Hematopoietic multipotent progenitor cell treated with erythropoietin and hydrocortisone succinate and interleukin-3 and kit ligand, for 6 days (in vitro differentiated cells): ENCODE measurements around the gene INVS.
"Not testable (repeated sequence)": the region's sequence is repeated elsewhere in the genome, so short reads cannot be mapped to it uniquely, and the experiment has no call there.

Experiments
- DNase-seq: peaks from one replicate; pipeline ENCODE4 v3.0.0-alpha.2; 2015

Gene INVS

DNA sequence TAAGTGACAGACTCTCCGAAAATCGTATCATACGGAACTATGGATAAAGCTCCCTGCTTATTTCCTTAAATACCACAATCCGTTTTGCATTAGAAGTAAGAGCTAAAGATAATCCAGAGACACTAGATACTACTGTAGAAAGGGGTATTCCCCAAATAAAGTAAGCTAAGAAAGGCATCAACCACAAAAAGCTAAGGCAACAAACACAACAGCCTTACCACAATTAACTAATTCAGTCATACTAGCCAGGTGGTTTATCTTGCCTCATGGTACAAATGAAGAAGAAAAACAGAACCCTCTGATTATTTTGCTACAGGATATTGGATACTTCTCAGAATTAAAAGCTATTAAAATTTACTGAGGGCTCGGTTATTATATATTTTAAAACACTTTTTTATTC, 14.3 kb upstream of the INVS start:
- DNase-seq: peak; percentile 64

DNA sequence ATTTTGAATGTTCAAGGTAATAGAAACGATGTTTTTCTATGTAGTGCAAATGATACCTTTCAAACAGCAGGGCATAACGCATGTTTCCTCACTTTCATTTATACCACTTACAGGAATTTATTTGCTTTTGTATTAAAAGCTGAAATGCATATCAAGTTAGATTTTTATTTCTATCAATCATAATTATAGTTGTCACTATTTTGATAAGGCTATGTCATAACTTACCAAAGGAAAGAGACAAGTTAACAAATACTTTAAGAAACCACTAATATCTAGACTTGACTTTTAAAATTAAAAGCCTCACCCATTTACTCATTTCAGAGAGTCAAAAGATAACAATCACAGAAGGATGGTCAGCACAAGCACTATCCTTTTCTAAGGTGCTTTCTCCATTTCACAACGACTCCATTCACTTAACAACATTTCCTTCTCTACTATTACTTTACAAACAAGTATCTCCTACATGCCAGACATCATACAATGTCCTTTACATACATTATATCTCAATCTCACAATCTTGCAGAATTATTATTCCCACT, 12.9 kb upstream of the INVS start:
- no peak for DNase-seq

DNA sequence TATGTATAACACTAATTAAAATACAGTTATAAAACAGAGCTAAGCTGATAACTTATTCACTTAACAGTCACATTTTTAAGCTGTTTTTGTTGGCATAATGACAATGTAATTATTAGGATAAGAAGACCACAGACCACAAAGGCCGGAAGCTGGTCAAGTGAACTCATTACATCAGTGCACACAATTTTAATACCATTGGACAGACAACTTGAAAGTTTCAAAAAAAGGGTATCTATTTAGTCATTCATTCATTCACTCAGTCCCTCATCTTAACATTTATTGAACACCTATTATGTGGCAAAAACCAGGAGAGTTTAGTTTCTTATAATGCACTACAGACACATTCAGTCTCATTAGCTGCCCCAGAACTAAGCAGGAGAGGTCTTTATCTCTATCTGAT, 11.8 kb upstream of the INVS start:
- DNase-seq: peak; percentile 94

DNA sequence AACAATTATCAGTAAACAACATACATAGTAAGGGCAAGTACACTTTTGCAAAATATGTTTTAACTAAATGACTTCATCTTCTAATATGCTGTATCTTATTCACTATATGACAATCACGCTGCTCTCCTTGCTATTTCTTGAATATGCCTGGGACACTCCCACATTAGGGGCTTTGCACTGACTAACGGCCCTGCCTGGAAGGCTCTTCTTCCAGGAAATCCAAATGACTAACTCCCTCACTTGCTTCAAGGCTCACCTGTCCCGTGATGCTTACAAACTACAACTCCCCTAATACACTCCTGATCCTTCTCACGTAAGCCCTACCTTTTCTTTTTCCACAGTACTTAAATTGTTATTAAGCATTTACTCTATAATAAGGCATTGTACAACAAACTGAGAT, 10.8 kb upstream of the INVS start:
- no peak for DNase-seq

DNA sequence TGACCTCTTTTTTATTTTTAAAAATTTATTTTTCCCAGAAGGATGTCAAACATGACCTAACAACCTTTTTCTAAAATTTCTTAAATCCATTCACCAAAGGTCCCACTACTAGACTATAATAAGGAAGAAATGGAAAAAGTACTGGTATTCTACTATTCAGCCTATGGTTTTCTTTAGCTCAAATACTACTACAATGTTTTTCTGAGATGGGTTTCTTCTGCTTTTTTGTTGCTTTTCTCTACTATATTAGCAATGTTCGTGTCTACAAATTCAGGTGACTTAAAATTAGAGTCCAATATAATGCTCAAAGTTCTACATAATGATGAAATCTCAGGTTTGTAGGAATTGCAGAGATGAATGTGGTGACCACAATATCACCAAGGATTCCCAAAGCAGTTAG, 8.2 kb upstream of the INVS start:
- DNase-seq: no peak

DNA sequence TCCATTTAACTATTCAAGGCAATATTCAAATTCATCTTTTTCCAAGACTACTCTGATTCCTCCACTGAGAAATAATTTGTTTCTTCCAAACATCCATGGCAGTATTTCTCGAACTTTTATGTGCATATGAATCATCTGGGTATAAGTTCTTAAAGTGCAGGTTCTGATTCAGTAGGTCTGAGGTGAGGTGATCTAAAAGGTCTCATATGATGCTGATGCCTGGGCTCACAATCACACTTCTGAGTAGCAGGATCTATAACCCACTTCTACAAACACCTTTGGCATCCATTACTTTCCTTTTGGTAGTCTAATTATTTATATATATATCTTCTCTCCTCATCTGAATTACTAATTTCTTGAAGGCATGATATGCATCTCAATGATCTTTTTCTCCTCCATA, 7.4 kb upstream of the INVS start:
- DNase-seq: no peak

DNA sequence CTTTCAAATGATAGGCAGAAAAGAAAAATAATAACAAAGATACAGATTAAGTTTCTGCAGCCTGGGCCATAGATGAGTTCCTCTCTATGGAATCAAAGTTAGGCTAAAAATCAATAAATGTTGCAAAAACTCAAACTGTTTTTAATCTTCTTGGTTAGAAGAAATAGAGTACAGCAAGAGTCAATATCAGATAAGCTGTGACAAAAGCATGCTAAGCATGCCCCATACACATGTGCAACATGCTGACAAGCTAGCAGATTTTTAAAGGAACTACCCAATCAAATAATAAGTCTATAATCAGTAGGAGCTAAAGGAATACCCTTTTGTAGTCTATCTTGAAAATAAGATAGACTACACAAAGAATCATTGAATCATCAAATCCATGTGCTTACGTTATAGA, 7.0 kb upstream of the INVS start:
- no peak for DNase-seq

DNA sequence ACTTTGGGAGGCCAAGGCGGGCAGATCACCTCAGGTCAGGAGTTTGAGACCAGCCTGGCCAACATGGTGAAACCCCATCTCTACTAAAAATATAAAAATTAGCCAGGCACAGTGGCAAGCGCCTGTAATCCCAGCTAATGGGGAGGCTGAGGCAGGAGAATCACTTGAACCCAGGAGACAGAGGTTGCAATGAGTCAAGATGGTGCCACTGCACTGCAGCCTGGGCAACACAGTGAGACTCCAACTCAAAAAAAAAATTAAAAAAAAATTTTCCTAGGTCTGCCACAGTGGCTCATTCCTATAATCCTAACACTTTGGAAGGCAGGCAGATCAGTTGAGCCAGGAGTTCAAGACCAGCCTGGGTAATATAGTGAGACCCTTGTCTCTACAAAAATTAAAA, 4.6 kb upstream of the INVS start:
- DNase-seq: not testable (repeated sequence)

DNA sequence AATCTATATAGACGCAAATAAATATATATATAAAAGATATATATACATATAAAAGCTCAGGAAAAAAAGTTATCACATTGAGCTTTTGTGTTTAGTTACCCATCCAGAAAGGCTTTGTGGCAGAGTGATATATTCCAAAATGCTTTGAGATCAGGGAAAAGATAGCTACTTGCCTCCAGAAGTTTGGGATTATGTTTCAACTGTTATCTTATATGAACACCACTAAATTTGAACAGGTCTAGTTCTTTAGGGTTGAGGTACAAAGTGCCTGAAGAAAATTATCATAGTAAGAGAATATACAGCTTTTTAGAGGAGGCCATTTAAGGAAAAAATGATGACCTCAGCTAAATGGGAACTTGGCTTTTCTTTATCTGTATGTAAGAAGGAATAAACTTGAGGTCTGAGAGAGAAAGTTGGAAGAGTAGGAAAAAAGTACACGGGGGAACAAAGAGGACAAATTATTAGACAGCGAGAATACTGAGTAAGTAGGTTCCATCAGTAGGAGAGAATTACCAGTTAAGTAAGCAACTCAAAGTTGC, 2.6 kb upstream of the INVS start:
- no peak for DNase-seq

DNA sequence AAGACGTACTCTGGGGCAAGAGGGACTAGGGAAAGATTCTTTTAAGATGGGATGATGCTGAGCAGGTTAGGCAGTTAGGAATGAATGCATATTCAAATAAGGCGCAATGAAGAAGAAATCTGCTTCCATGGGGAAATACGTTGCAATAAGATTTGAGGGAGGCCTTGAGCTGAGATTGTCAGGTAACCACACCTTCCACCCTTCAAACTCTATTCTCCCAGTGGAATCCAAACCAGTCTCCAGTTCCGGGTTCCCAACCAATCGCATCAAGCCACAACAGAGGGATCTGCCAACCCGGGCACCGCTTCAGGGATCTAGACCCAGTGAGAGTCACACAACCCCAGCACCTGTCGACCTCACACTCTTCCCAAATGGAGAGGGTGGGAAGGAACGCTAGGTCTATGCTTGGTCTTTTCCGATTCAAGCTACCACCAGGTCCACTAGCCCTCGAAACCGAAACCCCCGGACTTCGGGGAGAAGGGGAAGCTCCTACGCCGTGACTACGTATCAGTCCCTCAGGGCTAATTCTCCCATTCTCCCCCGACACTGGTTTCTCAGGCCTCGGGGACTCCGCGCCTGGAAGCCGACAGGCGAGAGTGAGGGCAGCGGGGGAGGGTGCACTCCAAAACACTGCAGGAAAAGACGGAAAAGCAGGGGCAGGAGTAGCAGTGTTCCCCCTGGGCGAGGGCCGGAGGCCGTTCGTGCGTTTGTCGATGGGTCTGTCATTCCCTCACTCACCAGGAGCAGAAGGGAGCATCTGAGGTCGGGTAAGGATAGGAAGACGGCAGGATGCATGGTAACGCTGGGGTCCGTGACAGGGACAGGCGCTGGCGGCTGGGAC, 777 bp upstream of the INVS start:
- DNase-seq: peak; percentile 57

DNA sequence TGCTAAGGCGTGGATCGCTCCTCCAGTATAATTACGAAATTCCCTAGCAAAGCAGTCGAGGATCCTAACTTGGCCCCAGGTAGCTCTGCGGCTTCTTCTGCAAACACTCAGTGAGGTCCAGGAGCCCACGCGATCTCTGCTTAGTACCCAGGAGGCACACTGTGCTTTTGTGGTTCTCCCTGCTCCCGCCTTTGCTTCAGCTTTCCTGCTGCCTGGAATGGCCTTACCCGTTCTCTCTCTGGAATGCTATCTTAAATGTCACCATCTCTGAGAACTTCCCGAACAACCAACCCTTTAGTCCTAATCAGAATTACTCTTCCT, 639 bp downstream of the INVS start:
- no peak for DNase-seq

DNA sequence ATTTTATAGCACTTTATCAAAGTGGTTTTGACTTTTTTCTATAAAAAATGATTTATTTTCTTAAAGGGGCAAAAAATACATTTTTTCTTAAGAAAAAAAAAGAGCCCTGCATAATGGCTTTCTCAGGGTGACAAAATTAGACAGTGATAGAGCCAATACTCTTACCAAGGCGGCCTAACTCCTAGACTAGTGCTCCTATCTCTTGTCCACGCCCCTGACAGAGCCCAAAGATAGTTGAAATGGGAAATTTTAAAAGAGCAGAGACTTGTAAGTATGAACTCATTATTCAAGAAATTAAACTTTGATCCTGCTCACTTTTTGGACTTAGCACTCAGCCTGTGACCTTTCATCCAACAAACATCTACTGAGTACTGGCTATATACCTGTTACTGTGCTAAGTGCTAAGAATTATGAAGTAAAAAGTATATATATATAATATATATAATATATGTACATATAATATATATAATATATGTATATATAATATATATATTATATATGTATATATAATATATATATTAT, 1.2 kb downstream of the INVS start:
- DNase-seq: peak; percentile 67

DNA sequence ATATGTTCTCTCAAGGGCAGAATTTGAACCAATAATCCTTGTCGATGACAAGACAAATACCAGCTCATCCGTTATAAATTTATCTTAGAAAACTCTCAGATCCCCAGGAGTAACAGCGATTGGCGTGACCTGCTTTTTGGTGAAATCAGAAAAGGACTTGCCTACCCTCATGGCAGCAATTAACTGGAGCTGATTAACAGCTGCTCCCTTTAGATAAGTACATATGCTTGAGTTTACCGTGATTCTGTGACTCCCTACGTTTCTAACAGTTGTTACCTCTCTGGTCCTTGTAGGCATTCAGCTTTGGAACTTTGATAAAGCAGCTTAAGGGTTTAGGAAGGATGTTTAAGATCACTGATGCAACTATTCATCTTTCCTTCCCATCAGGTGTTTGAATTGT, 2.6 kb downstream of the INVS start:
- DNase-seq: peak; percentile 86

DNA sequence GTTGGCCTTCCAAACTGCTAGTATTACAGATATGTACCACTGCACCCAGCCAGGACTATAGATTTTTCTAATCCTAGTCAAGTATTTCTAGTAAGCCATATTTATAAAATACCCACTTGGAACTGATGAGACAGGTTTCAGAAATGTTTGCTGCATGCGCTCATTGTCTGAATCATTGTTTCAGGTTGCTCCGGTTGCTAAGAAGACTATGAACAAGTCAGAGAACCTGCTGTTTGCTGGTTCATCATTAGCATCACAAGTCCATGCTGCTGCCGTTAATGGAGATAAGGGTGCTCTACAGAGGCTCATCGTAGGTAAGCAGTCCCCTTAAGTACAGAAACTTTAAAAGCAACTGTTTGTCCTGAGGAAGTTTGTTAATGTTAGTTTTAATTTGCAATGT, 5.3 kb downstream of the INVS start:
- DNase-seq: no peak

DNA sequence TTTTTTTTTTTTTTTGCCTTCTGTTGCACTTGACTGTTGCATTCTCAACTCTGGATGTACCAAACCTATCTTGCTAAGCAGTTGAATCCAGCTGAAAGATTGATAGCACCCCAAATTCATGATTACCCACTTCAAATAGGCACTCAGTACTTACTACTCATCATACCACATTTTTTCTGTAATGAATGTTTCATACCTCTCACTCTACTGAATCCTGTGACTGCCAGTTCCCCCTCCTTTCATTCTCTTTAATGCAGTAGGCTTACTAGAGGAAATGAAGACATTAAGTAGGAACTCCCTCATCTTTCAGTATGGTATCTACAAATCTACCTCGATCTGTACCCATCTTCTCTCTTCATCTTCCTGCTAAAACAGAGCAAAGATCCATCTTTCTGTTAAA, 6.8 kb downstream of the INVS start:
- no peak for DNase-seq

DNA sequence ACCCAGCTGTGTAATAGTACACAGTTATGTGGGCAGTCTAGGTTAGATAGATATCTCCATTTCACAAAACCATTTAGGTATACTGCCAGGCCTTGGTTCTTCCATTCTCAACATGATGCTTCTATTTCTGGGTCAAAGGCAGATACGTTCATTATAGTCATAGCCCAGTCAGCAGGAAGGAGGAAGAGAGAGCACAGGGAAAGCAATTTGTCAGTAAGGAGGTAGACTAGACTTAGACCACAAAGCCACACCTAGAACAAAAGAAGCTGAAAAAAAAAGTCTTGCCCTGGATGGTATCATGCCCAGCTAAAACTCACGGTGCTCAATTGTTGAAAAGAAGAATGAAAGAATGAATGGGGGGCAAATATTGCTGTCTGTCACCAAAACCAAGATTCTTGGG, 7.6 kb downstream of the INVS start:
- DNase-seq: no peak

DNA sequence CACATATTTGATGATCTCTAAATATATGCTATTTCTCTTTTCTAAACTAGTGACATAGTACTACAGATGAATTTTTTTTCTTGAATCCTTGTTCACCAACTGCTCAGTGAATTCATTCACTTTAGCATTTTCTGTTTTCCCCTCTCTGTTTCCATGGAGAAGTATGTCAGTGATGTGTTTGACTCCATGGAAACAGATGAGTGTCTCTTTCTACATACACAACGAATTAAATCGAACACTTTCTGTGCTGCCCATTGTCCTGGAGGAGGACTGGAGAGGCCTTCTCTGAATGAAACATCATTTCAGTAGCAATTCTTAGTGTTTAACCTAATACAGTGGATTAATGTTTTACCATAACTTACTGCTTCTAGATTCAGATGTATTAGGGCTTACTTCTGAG, 9.5 kb downstream of the INVS start:
- DNase-seq: no peak

DNA sequence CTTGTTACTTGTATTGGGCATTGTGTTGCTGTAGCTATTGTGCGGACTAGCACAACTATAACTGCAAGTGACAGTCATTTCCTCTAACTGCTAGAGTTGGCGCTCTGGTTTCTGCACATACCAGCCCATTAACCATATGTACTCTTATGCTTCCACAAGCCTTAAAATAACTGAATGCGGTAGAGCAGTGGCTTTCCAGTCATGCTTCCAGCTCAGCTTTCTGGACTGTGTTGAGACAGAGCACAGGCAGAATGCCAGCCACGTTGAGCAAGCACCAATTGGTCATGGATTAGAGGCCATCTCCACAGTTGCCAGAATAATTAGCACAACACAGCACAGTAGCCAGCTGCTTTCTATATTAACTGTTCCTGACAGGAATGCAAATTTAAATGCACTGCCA, 12.2 kb downstream of the INVS start:
- no peak for DNase-seq

DNA sequence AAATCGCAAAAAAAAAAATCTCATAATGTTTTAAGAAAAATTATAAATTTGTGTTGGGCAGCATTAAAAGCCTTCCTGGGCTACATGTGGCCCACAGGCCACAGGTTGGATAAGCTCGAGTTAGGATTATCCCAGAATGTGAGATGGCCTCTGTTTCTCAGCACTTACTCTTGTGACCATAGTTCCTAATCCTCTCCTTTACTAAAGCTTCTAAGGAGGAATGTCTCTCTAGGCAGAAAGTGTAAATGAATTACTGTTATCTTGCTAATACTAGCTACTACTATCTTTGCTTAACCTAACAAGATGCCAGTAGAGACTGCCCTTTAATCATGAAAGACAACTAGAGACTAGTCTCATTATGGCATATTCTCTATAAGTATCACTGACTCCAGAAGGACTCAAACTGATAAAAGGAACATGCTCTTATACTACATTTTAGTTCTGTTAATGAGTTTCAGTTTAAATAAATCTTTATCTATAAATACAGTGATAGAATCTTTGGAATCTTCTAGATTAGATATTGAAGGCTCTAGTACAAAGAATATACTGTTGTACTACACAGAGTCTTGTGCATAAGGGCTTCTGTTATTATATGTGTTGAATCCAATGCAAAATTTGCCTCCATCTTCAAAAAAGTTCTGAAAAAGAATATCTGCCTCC, 13.8 kb downstream of the INVS start:
- no peak for DNase-seq

DNA sequence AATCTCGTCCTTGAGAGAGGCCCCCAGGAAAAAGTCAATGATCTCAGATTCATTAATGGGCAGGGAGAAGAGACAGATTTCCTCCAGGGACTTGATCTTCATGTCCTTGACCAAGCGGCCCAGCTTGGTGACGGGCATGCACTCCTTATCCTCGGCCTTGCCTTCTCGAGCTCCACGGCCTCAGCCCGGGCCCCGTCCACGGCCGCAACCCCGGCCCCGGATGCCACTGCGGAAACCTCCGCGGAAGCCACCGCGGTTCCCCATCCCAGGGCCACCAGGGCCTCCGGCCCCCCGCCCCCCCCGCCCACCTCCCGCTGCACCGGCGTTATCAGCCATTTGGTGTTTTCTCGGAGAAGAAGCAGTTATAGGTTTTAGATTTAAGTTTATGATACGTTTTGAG, 18.3 kb downstream of the INVS start:
- no peak for DNase-seq

DNA sequence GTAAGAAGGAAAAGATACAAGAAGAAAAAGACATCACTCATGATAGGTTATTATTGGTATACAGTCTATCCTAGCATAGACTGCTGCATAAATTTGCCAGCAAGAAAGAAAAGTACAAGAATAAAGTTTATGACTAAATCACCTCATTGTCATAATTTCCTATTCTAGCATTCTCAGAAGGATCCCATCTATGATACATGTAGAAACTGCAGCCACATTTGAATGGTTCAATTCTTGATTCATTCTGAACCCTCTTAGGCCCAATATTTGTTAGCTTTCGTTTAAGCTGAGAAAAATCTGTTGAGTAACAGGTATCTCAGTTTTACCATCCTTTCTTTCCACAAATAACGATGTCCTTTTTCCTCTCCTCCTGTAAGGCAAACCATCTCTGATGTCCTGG, 21.2 kb downstream of the INVS start:
- no peak for DNase-seq

DNA sequence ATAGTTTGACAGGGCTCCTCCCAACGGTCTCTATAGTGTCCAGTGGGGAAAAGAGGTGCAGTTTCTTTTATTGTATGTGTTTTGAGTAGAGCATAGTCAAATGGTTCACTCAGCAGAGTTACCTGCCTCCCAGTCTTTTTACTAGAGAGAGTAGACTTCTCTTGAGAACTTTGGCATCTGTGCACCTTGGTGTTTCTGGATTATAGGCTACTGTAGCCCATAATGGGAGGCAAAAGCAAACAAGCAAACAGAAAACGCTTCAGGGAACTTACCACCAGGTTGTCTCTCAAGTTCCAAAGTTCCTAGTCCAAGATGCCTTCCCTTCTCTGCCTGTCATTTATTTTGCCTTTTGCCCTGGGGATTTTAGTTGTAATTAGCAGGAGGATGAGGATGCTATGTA, 26.2 kb downstream of the INVS start:
- no peak for DNase-seq

DNA sequence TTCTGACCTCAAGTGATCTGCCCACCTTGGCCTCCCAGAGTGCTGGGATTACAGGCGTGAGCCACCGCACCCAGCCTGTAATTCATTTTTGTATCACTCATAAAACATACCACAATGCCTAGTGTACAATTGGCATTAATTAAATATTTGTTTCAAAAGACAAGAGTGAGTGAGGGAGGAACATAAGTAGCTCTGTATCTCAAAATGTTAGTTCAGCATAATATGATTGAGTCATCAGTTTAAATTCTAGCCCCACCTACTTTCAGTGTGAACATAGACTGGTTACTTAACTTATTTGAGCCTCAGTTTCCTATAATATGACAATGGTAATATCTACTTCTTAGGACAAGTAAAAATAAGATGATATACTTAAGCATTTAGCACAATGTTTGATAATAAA, 26.9 kb downstream of the INVS start:
- DNase-seq: peak; percentile 25

DNA sequence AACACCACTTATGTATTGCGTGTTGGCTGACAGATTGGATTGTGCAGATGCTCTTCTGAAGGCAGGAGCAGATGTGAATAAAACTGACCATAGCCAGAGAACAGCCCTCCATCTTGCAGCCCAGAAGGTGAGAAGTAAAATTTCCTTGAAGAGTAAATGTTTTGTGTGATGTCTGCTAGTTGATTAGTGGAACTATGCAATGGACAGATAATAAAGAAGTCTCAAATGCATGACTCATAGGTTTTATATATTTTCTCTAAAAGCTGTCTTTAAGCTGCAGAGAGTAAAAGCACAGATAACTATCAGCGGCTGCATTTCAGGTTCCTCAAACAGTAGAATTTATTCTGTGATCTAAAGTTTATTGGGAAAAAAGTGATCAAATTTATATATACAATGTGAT, 27.4 kb downstream of the INVS start:
- DNase-seq: peak; percentile 60
